Fibroblast of gingiva (primary cell): ENCODE measurements around the gene JPH2.

Experiments used
- DNase-seq: peaks from one replicate; pipeline ENCODE4 v3.0.0-alpha.2; 2011; ENCODE audit warnings: low read depth

JPH2 gene

DNA sequence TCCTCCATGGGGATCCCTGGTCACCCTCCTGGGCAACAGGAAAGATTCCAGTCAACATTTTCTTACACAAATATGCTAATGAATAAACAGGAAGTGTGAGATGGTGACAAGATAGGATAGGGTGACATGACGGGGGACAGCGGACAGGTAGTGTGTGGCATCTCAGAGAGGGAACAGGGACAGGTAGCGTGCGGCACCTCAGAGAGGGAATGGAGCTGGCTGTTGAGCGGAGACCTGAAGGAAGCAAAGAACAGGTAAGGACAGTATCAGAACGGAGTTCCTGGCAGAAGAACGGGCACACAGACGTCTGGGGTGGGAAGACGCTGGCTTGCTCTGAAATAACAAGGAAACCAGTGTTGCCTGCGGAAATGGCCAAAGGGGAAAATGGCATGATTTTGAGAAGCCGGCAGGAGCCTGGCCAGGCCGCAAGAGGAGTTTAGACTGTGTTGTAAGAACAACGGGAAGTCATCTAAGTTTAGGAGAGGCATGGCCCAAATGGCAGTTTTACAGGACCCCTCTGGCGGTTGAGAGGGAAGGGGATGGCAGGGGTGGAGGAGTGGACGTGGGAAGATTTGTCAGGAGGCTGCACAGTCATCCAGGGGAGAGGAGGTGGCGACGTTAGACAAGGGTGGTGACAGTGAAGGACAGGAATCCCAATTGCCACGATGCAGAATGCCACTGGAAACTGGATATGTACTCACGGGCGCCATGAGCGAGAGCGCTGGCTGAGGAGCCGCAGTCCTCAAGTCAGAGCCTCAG, 111.6 kb downstream of the JPH2 start:
- no peak for DNase-seq

- no peak for DNase-seq
These were observed 112.5 kb downstream of the JPH2 start for GRCh38 chr20:44074252-44075151.

DNA sequence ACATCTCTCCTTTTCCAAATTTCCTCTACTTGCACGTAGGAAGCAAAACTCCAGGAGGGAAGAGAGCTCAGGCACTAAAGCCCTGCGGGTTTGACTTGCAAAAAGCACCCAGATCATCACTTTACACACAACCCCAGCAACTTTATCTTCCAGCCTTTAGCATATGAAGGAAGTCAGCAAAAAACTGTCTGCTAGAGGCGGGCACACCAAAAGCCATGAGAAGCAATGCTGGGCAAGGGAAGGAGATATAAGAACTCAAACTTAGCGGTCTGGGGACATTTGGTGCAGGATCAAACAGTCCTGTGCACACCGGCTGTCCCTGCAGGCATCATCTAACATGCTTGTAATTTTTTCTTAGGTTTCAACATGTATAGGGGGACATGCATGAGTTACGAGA, 113.3 kb downstream of the JPH2 start:
- no peak for DNase-seq

GRCh38 chr20:44073011-44073674, 113.8 kb downstream of the JPH2 start:
- DNase-seq, result no peak

DNA sequence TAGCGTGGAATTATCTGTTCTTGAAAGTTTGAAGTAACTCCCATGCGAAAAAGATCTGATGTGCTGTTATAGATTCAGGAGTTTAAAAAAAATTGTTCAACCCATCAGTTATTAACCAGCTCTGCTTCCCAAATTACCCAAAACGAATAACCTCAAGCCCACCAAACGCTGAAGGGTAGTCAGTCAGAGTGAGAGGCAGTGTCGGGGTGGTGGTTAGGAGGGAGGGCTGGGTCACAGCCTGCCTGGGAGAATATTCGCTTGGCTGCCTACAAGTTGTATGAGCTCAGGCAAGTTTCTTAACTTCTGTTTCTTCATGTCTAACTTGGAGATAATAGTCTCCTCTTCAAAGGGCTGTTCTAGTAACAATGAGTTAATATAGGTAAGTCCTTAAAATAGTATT, 114.6 kb downstream of the JPH2 start:
- no peak for DNase-seq

- no peak for DNase-seq
These were observed 115.4 kb downstream of the JPH2 start for GRCh38 chr20:44071526-44072111.

DNA sequence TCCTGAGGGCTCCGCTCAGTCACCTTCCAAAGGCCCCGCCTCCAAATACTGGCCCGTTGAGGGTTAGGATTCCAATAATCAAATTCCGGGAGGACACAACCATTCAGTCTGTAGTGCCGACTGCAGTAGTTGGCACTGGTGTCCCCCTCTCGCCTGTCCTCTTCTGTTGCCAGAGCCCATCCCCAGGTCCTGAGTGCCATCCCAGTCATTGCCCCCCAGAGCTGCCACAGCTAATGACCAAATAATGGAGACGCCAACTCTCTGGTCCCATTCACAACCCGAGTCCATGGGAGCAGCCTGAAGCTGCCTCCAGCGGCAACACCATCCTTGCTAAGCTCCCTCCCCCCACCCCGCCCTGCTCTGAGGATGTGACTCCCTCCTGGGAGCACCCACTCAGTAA, 115.9 kb downstream of the JPH2 start:
- DNase-seq, result no peak

DNA sequence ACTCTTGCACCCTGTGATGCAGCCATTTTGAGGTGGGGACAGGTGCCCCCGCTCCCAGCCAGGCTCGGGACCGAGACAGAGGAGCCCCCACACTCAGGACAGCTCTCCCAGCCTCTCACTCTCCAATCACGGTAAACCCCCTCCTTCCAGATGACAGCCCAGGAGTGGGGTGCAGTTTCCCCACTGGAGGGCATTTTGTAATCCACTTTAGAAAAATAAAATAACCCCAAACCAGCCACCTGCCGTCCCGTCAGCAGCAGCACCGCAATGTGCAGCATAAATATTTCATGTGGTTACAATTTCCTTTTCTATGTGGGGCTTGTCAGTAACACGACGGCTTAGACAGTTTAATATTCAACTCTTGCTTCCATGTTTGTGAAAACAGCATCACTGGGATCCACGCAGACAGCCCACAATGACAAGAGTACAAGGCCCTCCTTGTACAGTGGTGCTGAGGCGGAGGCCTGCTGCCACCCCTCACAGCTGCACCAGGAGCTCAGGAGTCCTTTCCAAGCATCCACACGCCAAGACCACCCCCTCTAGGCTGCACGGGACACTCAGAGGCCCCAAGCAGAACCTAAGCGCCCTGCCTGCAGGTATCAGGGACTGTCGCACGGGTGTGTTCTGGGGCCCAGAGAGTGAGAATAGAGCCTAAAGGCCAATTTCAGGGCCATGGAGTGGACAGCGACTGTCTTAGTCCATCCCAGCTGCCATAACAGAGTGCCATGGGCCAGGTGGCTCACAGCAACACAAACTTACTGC, 116.7 kb downstream of the JPH2 start:
- no peak for DNase-seq

GRCh38 chr20:44069203-44070011, 117.6 kb downstream of the JPH2 start:
- no peak for DNase-seq

- no peak for DNase-seq
These were observed 118.4 kb downstream of the JPH2 start for GRCh38 chr20:44068316-44069201.

DNA sequence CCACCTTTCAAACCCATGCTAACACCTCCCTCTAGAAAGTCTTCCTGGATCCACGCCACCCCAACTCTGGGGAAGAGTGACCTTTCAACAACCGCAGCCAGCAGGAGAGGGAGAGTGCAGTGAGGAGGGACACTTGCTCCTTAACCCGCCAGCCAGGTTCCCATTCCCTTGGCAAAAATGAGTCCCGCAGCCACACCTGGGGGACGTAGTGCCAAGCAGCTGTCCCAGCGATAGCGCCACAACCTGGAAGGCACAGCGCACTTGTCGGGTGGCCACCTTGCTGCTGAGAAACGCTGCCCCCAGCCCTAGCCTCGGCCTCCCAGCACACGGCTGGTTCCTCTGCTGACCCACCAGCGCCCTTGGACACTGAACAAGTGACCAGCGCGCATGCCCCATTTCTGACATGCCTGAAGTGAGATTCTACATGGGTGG, 119.3 kb downstream of the JPH2 start:
- DNase-seq, result no peak

- DNase-seq, result no peak
These were observed 120.1 kb downstream of the JPH2 start for GRCh38 chr20:44066645-44067606.

DNA sequence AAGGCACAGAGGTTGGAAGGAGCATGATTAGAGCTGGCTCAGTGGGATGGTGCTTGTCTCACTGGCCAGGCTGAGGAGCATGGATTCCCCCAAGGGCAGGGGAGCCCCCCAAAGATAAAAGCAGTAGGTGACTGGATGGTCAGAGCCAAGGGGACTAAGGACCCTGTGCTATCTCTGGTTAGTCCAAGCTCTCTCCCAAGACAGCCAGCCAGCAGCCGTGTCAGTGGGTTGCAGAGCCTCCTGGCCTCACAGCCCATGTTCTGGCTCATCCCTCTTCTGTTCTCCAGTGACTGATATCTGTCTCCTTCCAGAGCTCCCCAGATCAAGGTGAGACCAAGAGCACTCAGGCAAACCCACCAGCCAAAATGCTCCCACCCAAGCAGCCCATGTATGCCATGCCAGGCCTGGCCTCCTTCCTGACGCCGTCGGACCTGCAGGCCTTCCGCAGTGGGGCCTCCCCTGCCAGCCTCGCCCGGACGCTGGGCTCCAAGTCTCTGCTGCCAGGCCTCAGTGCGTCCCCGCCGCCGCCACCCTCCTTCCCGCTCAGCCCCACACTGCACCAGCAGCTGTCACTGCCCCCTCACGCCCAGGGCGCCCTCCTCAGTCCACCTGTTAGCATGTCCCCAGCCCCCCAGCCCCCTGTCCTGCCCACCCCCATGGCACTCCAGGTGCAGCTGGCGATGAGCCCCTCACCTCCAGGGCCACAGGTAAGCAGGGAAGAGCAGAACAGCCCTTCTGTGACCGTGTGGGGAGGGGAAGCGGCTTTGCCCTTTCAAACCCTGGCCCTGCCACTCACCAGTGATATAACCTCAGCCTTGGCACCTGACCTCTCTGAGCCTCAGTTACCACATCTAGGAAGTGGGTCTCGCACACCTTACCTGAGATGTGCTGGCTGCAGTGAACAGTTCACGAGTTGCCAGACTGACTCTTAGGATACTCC, 121.3 kb downstream of the JPH2 start:
- no peak for DNase-seq

- no peak for DNase-seq
These were observed 122.2 kb downstream of the JPH2 start for GRCh38 chr20:44064501-44065400.
